Fibroblast of villous mesenchyme (primary cell): Measurements from ENCODE around the gene NEURL1B. TPM values are rescaled to one million over a fixed set of nuclear protein-coding genes. Genes with fewer than 3 reads are reported as not detected.

Experiments
- DNase-seq: peaks from one replicate; pipeline ENCODE4 v3.0.0-alpha.2; 2010; ENCODE audit warnings: low read depth
- H3K4me3 ChIP-seq: 2 replicates; pipeline ENCODE4 v1.5.1; 2011; ENCODE audit warnings: low read depth, mild to moderate bottlenecking, low read length
- CTCF ChIP-seq: IDR thresholded peaks from 2 replicates; pipeline ENCODE4 v1.5.1; 2012; ENCODE audit warnings: low read depth, mild to moderate bottlenecking, low read length; ENCODE audit not compliant: insufficient read depth
- total RNA-seq: library from RNA; depleted of rRNA; stranded (reverse); fragments of >200 nt; gene quantifications from 2 replicates; pipeline ENCODE4 v1.2.3, GENCODE V29; 2012

Gene NEURL1B
- total RNA-seq, 1 donor, result 4.3 TPM

GRCh38 chr5:172668594-172669071 is 27.6 kb downstream of the NEURL1B start:
- TF ChIP-seq CTCF, result no peak
- H3K4me3 ChIP-seq, result no peak overlapping the region
- no peak for DNase-seq

GRCh38 chr5:172669386-172670004 is 28.4 kb downstream of the NEURL1B start:
- no peak overlapping the region for H3K4me3 ChIP-seq
- TF ChIP-seq CTCF, result no peak
- DNase-seq, result no peak

- no peak for DNase-seq
- no peak for TF ChIP-seq CTCF
- no peak overlapping the region for H3K4me3 ChIP-seq
Measured at GRCh38 chr5:172670005-172670402, 28.9 kb downstream of the NEURL1B start.

GRCh38 chr5:172670444-172670843 is 29.4 kb downstream of the NEURL1B start:
- no peak for DNase-seq
- no peak for TF ChIP-seq CTCF

GRCh38 chr5:172671091-172671490 is 30.0 kb downstream of the NEURL1B start:
- no peak for TF ChIP-seq CTCF
- no peak for DNase-seq
- H3K4me3 ChIP-seq, result no peak overlapping the region

More at GRCh38 chr5:172670444-172670843, 29.4 kb downstream of the NEURL1B start:
- H3K4me3 ChIP-seq, result no peak overlapping the region

- TF ChIP-seq CTCF, result no peak
- H3K4me3 ChIP-seq, result no peak overlapping the region
- no peak for DNase-seq
Measured at GRCh38 chr5:172672681-172673080, 31.6 kb downstream of the NEURL1B start.

- no peak for TF ChIP-seq CTCF
- H3K4me3 ChIP-seq, result no peak overlapping the region
- no peak for DNase-seq
Measured at GRCh38 chr5:172674155-172674554, 33.1 kb downstream of the NEURL1B start.
